Hepatocyte (in vitro differentiated cells): ENCODE data around the gene ORM1.

Source experiments
- CTCF ChIP-seq: fragments of 200-600 bp; sonication (generic); IDR thresholded peaks from 2 replicates; pipeline ENCODE4 v1.5.1; 2016; ENCODE audit warnings: antibody characterized with exemption, mild to moderate bottlenecking; ENCODE audit not compliant: poor library complexity
- EZH2phosphoT487 ChIP-seq: fragments of 200-600 bp; sonication (generic); IDR thresholded peaks from one replicate; pipeline ENCODE4 v1.6.1; 2018; ENCODE audit warnings: antibody characterized with exemption, mild to moderate bottlenecking, low read depth, moderate library complexity; ENCODE audit not compliant: unreplicated experiment, severe bottlenecking

GRCh38 chr9:114362394-114362793, 39.5 kb downstream of the ORM1 start:
- TF ChIP-seq CTCF (no peak), EZH2phosphoT487 (no peak)
